ENCODE results near the gene ATP12A.

Gene ATP12A

DNA sequence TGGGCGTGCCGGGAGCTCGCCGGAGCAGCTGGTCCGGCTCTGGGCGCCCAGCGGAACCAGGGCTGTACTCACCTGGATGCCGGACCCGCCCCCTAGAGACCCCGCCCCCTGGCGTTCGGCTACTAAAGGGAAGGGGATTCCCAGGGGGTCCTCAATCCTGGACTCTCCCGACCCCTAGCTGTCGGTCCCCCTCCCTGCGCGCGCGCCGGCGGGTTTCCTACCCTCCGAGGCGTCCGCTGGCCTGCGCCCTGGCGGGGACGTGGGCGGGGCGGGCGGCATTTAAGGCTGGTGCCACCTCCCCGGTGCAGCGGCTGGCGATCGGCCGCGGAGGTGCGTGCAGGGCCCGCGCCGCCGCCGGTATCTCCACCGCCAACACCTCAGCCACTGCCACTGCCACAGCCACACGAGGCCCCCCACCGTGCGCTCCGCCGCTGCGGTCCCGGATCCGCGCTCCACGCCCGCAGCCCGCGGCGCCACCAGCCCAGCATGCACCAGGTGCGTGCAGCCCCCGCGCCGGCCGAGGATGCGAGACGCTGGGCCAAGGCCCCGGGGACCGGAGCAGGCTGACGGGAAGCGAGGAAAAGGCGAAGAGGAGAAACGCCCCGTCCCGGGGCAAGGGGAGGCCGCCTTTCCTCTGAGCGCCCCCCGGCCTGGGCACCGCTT lies at the start of gene ATP12A:
TSS of gene ATP12A (plus strand) at position 151 of the 663 bp plus-strand sequence. CDS start at position 487, 336 bp downstream.
- Histone ChIP-seq H3K27ac (no peak within 1 kb of the TSS), H3K4me3 (peak within 1 kb of the TSS; percentile 73)
- DNase-seq (ENCODE audit: low spot score), result no peak
- TF ChIP-seq, protein P1, sequence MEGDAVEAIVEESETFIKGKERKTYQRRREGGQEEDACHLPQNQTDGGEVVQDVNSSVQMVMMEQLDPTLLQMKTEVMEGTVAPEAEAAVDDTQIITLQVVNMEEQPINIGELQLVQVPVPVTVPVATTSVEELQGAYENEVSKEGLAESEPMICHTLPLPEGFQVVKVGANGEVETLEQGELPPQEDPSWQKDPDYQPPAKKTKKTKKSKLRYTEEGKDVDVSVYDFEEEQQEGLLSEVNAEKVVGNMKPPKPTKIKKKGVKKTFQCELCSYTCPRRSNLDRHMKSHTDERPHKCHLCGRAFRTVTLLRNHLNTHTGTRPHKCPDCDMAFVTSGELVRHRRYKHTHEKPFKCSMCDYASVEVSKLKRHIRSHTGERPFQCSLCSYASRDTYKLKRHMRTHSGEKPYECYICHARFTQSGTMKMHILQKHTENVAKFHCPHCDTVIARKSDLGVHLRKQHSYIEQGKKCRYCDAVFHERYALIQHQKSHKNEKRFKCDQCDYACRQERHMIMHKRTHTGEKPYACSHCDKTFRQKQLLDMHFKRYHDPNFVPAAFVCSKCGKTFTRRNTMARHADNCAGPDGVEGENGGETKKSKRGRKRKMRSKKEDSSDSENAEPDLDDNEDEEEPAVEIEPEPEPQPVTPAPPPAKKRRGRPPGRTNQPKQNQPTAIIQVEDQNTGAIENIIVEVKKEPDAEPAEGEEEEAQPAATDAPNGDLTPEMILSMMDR (IDR thresholded peaks at IDR 0.05), result no peak

DNA sequence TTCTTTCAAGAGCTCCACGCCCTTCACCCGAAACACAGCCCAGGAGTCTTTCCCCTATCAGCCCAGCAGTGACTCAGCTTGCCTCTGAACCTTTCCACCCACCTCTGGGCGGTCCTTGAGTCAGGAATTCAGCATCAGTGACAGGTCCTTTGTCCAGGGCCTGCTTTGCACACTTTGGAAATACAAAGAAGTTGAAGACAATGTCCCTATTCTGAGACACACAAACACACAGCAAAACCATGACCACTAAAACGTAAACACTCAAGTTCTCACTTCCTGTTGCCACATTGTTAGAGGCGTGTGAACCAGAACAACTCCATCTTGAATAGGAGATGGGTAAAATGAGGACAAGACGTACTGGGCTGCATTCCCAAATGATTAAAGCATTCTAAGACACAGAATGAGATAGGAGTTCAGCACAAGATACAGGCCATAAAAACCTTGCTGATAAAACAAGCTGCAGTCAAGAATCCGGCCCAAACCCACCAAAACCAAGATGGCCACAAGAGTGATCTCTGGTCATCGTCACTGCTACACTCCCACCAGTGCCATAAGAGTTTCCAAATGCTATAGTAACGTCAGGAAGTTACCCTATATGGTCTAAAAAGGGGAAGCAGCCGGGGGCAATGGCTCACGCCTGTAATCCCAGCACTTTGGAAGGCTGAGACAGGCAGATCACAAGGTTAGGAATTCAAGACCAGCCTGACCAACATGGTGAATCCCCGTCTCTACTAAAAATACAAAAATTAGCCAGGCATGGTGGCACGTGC lies 49.2 kb upstream of the ATP12A start:
- TF ChIP-seq, protein P1 (IDR thresholded peaks at IDR 0.05), result no peak
- no peak overlapping the region for H3K27ac ChIP-seq
- no peak overlapping the region for H3K4me3 ChIP-seq
- no peak for DNase-seq (ENCODE audit: low spot score)

DNA sequence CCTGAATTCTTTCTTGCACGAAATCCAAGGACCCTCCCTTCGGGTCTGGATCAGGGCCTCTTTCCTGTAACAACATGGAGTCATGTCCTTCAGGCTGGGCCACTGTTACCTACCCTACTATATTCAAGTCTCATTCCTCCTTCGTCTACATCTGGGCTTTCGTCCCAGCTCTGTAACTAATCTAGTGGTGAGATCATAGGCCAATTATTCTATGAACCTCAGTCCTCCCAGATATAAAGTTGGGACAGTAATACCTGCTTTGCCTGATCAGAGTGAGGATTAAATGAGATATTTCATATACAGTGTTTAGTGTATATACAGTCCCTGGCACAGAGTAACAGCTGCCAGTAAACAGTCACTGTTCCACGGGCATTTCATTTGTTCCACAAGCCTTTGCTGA lies 48.3 kb upstream of the ATP12A start:
- H3K4me3 ChIP-seq, result no peak overlapping the region
- TF ChIP-seq, protein P1 (IDR thresholded peaks at IDR 0.05), result no peak
- no peak for DNase-seq (ENCODE audit: low spot score)
- H3K27ac ChIP-seq, result no peak overlapping the region

DNA sequence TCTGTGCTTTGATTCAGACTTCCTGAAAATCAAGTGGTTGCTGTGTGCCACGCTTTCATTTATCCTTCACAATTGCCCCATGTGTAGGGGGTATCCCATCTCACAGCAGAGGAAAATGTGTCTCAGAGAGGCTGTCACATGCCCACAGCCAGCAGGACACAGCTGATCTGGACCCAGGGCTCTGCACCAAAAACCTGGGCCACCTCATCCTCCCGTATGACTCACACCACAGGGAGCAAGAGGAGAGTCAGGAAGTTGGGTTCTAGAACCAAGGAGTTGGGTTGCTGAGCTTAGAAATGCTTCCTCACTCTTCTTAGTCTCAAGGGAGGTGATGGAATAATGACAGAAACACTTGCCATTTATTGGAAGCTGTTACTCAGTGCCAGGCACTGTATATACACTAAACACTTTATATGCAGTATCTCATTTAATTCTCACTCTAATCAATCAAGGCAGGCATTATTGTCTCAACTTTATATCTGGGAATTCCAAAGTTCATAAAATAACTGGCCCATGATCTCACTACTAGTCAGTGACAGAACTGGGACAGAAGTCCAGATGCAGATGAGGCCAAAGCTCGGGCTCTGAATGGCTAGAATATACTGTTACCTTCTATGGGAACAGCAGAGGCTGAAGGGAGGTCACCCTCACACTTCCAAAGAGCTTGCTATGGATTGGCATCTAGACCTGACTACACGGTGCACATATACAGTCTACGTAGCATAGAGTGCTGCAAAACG lies 47.7 kb upstream of the ATP12A start:
- H3K27ac ChIP-seq, result no peak overlapping the region
- H3K4me3 ChIP-seq, result no peak overlapping the region
- DNase-seq (ENCODE audit: low spot score), result no peak
- TF ChIP-seq, protein P1 (IDR thresholded peaks at IDR 0.05), result no peak

DNA sequence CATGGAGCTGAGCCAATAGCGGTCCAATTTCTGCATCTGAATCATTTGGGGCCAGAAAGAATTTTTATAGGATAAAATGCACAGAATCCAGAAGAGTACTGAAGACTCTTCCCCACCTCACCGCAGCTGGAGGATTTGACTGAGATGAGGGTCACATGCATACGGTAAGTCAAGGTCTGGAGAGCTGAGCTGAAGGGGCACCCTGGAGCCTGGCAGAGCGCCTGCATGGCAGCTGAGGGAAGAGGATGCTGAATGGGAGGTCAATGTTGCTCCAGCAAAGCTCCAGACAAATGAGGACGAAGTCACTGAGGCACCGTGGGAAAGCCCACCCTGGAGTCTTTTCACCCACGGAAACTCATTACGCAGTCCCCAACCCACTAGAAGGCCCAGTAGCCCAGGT lies 43.4 kb upstream of the ATP12A start:
- H3K27ac ChIP-seq, result no peak overlapping the region
- TF ChIP-seq, protein P1 (IDR thresholded peaks at IDR 0.05), result no peak
- no peak for DNase-seq (ENCODE audit: low spot score)
- H3K4me3 ChIP-seq, result no peak overlapping the region

DNA sequence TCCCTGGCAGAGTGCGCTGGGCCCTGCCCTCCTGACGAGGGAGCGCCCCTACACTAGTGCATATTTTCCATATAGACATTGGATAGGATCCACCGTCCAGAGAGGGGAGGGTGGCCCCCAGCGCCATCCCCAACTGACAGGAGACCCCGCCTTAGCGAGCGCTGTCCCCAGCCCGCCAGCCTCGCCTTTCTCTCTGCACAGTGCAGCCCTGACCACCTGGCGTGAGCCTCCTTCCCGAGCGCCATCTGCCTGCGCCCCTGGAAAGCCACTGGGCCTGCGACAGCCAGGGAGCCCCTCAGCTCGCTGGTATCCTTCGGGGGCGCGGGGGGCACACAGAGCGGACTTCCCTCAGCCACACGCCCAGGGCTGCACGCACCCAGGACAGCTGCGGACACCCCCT lies 42.1 kb upstream of the ATP12A start:
- Histone ChIP-seq H3K27ac (no peak overlapping the region), H3K4me3 (no peak overlapping the region)
- no peak for DNase-seq (ENCODE audit: low spot score)
- TF ChIP-seq, protein P1 (IDR thresholded peaks at IDR 0.05), result no peak

Measured in coronary artery (tissue), 2 donors.